Caco-2 (cell line): ENCODE data around the gene QPRT. TPM values are rescaled to one million over a fixed set of nuclear protein-coding genes. Genes with fewer than 3 reads are reported as not detected.

Experiments
- BruUV-seq: library from RNA; stranded (reverse); fragments of 400-500 nt; replicated peaks from 2 replicates; lab custom pipeline; 2021; lab: Mats Ljungman, UMichigan
- CTCF ChIA-PET: fragments of 300-600 bp; sonication (Branson Sonifier 250); formaldehyde crosslinking; loops from one replicate; lab custom pipeline; 2022; ENCODE audit warnings: antibody characterized with exemption; lab: Charles Lee
- POLR2A ChIA-PET: fragments of 300-600 bp; sonication (Branson Sonifier 250); formaldehyde crosslinking; loops from one replicate; lab custom pipeline; 2022; ENCODE audit warnings: antibody characterized with exemption; lab: Charles Lee
- DNase-seq, 2 experiments: peaks; one replicate each; pipeline versions ENCODE4 v3.0.0 to v3.0.0-alpha.2; 2020 to 2022
- H3K27me3 ChIP-seq: replicated peaks from 2 replicates; pipeline ENCODE4 v1.6.0; 2011; ENCODE audit warnings: low read length; ENCODE audit not compliant: control insufficient read depth, insufficient read depth
- H3K36me3 ChIP-seq: 2 replicates; pipeline ENCODE4 v1.5.1; 2011; ENCODE audit warnings: low read length; ENCODE audit not compliant: control insufficient read depth, insufficient read depth
- H3K4me1 ChIP-seq: fragments of 250-450 bp; sonication (Bioruptor Pico); 2 replicates; pipeline ENCODE4 v1.5.1; 2020; ENCODE audit warnings: mild to moderate bottlenecking
- H3K4me3 ChIP-seq: 2 replicates; pipeline ENCODE4 v1.5.1; 2011; ENCODE audit warnings: low read depth, mild to moderate bottlenecking, control low read depth, low read length
- H3K9me3 ChIP-seq: fragments of 250-450 bp; sonication (Bioruptor Pico); 2 replicates; pipeline ENCODE4 v1.5.1; 2020; ENCODE audit warnings: mild to moderate bottlenecking, moderate library complexity
- H3K27ac Mint-ChIP-seq: one replicate; pipeline ENCODE4 v1.8.0; 2022; ENCODE audit warnings: mixed read lengths; ENCODE audit not compliant: unreplicated experiment
- H3K27me3 Mint-ChIP-seq: one replicate; pipeline ENCODE4 v1.8.0; 2022; ENCODE audit warnings: mixed read lengths; ENCODE audit not compliant: insufficient read depth, unreplicated experiment
- H3K36me3 Mint-ChIP-seq: one replicate; pipeline ENCODE4 v1.8.0; 2022; ENCODE audit warnings: mild to moderate bottlenecking, mixed read lengths; ENCODE audit not compliant: insufficient read depth, unreplicated experiment
- H3K4me1 Mint-ChIP-seq: one replicate; pipeline ENCODE4 v1.8.0; 2022; ENCODE audit warnings: low read depth, mixed read lengths; ENCODE audit not compliant: unreplicated experiment
- H3K4me3 Mint-ChIP-seq: one replicate; pipeline ENCODE4 v1.8.0; 2022; ENCODE audit warnings: mild to moderate bottlenecking, moderate library complexity, mixed read lengths; ENCODE audit not compliant: unreplicated experiment
- H3K9me3 Mint-ChIP-seq: one replicate; pipeline ENCODE4 v1.8.0; 2022; ENCODE audit warnings: mixed read lengths; ENCODE audit not compliant: unreplicated experiment
- intact Hi-C: fragments of 100-400 bp; cut with micrococcal nuclease; formaldehyde crosslinking; loops from one replicate; pipeline ENCODE4 v1.10.0; 2022; ENCODE audit not compliant: unreplicated experiment
- total RNA-seq: library from RNA; stranded (reverse); gene quantifications from 2 replicates; pipeline ENCODE4 v1.2.3, GENCODE V29; 2022
- TF ChIP-seq, protein P1 (sequence below), 2 experiments: fragments of 200-600 bp in 1 of 2; IDR thresholded peaks; 1 replicate in 1 of 2; 2 replicates in 1 of 2; pipeline versions ENCODE4 v1.5.1 to v1.8.0; 2011 to 2022; ENCODE audit warnings: antibody characterized with exemption in 1 of 2, control low read depth in 1 of 2, inconsistent platforms in 1 of 2, low read depth in 1 of 2, low read length in 1 of 2, mild to moderate bottlenecking in 1 of 2, moderate library complexity in 1 of 2; ENCODE audit not compliant: insufficient read depth in 1 of 2, severe bottlenecking in 1 of 2, unreplicated experiment in 1 of 2

The QPRT gene
- total RNA-seq, 1 experiment from 2014 or later, result 178 TPM

DNA sequence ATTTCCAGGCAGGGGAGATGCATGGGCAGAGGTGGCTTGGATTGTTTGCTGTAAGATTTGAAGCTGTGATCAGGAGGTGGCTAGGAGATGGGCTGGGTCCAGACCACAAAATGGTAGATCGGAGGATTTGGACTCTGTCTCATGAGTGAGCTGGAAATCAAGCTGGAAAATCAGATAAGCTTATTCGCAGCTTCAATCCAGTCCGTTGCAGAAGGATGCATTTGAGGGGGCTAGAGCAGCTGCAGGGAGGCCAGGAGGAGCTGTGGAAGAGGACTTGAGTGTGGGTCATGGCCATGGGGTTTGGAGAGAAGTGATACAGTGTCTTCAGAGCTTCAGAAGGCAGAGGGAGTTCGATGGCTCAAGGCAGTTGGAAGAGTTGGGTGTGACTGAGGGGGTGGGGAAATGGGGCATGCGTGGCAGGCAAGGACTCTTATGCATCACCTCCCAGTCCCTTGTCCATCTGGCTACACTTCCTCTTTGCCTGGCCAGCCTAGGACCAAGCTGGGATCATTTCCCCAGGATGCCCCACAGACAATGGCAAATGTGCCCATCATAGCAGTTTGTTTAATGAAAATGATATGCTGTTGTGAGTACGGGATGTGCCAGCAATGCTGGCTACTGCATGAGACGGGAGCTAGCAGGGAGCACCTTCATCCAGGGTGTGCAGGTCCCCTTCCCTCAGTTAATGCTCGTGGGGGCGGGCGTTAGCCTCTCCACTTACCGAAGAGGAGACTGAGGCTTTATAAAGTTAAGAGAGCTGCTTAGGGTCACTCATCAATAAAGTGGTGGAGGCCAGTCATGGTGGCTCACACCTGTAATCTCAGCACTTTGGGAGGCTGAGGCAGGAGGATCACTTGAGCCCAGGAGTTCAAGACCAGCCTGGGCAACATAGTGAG is 20.6 kb downstream of the QPRT start:
- H3K36me3 Mint-ChIP-seq, result peaks cover 56% of the 10 kb centered on the region
- DNase-seq, result peak in 1 of 2 experiments; percentile 19
- no peaks in the 10 kb centered on the region for H3K27me3 Mint-ChIP-seq
- H3K36me3 ChIP-seq, result 0 out of 2 replicates have a peak, but pooled peaks cover 1% of the 10 kb centered on the region
- intact Hi-C loops, result loop anchor here (1.0 to 5.0 kb wide), 4 partner anchors 11 to 321 kb away; partner anchors contain the start of genes KIF22 and MAZ
- H3K4me3 Mint-ChIP-seq, result no peak overlapping the region
- no peak overlapping the region for H3K4me3 ChIP-seq
- H3K4me1 Mint-ChIP-seq, result no peaks in the 10 kb centered on the region
- POLR2A ChIA-PET, result interaction anchor here (0.5 to 1.5 kb wide), 5 partner anchors 20 to 105 kb away, joined by 3 to 7 read pairs (median 5); partner anchors contain the start of genes KIF22 and QPRT
- BruUV-seq, result no TSS peak
- 0 out of 2 replicates have a peak, but pooled peaks cover 2% of the 10 kb centered on the region for H3K4me1 ChIP-seq
- H3K9me3 Mint-ChIP-seq, result no peaks in the 10 kb centered on the region
- CTCF ChIA-PET, result interaction anchor here (0.5 to 1.6 kb wide), 16 partner anchors 8 to 311 kb away, joined by 3 to 15 read pairs (median 4); partner anchors contain the start of genes ASPHD1, DOC2A, KIF22 and PAGR1
- no peaks in the 10 kb centered on the region for H3K9me3 ChIP-seq
- TF ChIP-seq, protein P1, sequence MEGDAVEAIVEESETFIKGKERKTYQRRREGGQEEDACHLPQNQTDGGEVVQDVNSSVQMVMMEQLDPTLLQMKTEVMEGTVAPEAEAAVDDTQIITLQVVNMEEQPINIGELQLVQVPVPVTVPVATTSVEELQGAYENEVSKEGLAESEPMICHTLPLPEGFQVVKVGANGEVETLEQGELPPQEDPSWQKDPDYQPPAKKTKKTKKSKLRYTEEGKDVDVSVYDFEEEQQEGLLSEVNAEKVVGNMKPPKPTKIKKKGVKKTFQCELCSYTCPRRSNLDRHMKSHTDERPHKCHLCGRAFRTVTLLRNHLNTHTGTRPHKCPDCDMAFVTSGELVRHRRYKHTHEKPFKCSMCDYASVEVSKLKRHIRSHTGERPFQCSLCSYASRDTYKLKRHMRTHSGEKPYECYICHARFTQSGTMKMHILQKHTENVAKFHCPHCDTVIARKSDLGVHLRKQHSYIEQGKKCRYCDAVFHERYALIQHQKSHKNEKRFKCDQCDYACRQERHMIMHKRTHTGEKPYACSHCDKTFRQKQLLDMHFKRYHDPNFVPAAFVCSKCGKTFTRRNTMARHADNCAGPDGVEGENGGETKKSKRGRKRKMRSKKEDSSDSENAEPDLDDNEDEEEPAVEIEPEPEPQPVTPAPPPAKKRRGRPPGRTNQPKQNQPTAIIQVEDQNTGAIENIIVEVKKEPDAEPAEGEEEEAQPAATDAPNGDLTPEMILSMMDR (IDR thresholded peaks at IDR 0.05; ENCODE audit: insufficient read depth in 1 of 2, low read depth in 1 of 2, low read length in 1 of 2, severe bottlenecking in 1 of 2, unreplicated experiment in 1 of 2), result no peak
- no peak overlapping the region for H3K27ac Mint-ChIP-seq
- H3K27me3 ChIP-seq, result no peaks in the 10 kb centered on the region

DNA sequence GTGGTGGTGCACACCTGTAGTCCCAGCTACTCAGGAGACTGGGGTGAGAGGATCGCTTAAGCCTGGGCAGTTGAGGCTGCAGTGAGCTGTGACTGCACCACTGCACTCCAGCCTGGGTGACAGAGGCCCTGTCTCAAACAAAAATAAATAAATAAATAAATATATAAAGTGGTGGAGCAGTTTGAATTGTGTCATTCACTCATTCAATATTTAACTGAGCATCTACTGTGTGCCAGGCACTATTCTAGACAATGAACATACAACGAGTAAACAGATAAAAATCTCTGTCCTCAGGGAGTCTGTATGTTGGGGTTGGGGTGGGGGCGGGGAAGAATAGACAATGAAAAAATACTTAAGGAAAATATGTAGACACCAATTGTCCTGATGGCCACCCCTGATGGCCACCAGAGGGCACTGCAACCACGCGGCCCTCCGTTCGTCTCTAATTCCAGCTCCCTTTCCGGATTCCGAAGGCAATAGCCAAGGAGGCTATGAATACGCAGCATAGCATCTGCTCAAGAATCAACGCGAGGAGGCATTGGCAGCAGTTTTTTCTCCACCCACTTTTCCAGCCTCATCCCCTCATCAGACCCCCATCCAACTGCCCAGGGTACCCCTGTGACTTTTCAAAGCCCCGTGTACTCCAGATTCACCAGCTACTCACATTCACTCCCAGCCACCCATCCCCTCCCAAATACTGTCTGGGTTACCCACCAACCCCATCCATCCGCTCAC is 21.4 kb downstream of the QPRT start:
- peak; percentile 76 to 81 for DNase-seq
- no peaks in the 10 kb centered on the region for H3K9me3 ChIP-seq
- ChIA-PET POLR2A (interaction anchor here (0.6 to 1.5 kb wide), 4 partner anchors 21 to 104 kb away, joined by 3 to 6 read pairs (median 4); partner anchors contain the start of gene KIF22), CTCF (interaction anchor here (0.6 to 1.6 kb wide), 14 partner anchors 9 to 310 kb away, joined by 3 to 15 read pairs (median 4); partner anchors contain the start of genes DOC2A, KIF22, PAGR1 and SEZ6L2)
- intact Hi-C loops, result loop anchor here (1.0 to 5.0 kb wide), 4 partner anchors 10 to 320 kb away; partner anchors contain the start of genes KIF22 and MAZ
- no peaks in the 10 kb centered on the region for H3K36me3 ChIP-seq
- Mint-ChIP-seq H3K27ac (no peak overlapping the region), H3K36me3 (peaks cover 47% of the 10 kb centered on the region), H3K27me3 (no peaks in the 10 kb centered on the region), H3K9me3 (no peaks in the 10 kb centered on the region), H3K4me3 (no peak overlapping the region), H3K4me1 (no peaks in the 10 kb centered on the region)
- H3K27me3 ChIP-seq, result no peaks in the 10 kb centered on the region
- no TSS peak for BruUV-seq
- H3K4me1 ChIP-seq, result 0 out of 2 replicates have a peak, but pooled peaks cover 2% of the 10 kb centered on the region
- H3K4me3 ChIP-seq, result no peak overlapping the region
- TF ChIP-seq, protein P1 (IDR thresholded peaks at IDR 0.05; ENCODE audit: insufficient read depth in 1 of 2, low read depth in 1 of 2, low read length in 1 of 2, severe bottlenecking in 1 of 2, unreplicated experiment in 1 of 2), result peak; percentile 77 to 89
